HG02938 (cell line): ENCODE data around the gene PCSK9.

Experiments
- ATAC-seq: cut with Tn5 transposase; IDR thresholded peaks from one replicate; pipeline ENCODE4 v1.9.1; 2021; ENCODE audit warnings: mild to moderate bottlenecking, moderate library complexity; ENCODE audit not compliant: unreplicated experiment

PCSK9 gene

GRCh38 chr1:55043011-55043410 is 3.7 kb downstream of the PCSK9 start:
- no peak for ATAC-seq

DNA sequence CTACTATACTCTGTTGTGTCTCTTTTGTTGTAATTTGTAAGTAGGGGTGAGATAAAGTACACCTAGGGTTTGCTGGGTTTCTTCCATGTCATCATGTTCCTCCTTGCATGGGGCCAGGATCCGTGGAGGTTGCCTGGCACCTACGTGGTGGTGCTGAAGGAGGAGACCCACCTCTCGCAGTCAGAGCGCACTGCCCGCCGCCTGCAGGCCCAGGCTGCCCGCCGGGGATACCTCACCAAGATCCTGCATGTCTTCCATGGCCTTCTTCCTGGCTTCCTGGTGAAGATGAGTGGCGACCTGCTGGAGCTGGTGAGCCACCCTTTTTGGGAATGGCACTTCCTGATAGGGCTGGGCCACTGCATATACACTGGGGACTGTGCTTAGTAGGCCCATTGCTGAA is 4.4 kb downstream of the PCSK9 start:
- ATAC-seq = no peak

- ATAC-seq = no peak
Observed at GRCh38 chr1:55044617-55045397, 5.5 kb downstream of the PCSK9 start.

- ATAC-seq = no peak
Observed at GRCh38 chr1:55045430-55045829, 6.1 kb downstream of the PCSK9 start.

GRCh38 chr1:55046871-55047270 is 7.5 kb downstream of the PCSK9 start:
- ATAC-seq = no peak

GRCh38 chr1:55047611-55048010 is 8.3 kb downstream of the PCSK9 start:
- no peak for ATAC-seq

DNA sequence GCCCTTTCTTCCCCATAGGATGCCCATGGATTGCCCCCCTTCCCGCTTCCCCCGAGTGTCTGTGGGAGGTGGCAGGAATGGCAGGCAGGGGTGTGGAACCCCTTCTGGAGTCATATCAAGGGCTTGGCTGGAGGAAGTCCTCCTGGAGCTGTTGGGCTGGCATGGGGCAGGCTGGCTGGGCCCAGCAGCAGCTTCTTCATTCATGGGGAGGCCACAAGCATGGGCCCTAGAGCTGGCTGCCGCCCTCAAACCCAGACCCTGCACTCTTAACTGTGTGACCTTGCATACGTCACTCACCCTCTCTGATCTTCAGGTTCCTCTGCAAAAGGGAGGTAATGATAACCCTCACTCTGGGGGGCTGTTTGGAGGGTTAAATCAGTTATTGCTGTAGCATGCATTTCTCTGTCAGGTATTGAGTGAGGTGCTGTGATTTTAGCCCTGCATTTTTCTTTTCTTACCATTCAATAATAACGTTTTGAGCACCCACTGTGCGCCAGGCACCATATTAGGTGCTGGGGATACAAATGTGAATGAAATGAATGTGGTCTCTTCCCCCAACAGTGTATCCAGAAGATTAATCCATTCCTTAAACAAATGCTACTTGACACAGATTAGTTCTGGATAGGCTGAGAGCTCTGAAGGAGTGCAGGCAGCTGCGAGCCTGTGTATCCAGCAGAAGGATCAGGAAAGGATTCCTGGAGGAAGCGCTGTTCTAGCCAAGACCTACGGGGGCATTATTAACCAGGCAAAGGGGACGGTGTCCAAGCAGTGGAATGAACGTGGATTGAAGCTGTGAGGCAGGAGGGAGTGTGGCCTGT is 9.3 kb downstream of the PCSK9 start:
- ATAC-seq = no peak

DNA sequence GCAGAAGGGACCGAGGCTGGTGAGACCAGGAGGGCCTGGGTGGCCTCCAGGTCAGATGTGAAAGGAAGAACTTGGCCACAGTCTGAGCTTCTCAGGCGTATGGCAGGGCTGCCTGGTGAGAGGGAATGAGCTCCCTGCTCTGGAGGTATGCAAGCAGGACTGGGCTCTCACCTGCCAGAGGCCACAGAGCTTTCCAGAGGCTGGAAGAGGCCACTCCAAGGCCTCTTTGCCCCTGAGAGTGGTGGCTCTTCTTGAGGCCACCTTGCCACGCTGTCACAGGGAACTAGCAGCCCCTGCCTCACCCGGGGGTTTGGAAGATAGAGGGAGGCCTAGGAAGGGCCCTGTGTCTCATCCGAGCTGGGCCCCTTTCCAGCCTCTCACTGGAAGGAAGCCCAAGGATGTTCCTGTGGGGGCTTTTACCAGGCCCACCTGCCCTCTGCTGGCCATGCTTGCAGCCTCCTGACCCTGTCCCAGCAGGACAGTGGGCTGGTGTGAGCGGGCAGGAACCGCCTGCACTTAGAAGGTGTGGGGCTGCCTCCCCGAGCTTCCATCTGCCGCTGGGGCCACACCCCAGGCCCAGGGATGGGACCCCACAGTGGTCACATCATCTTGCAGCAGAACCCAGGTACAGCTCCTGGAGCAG is 10.0 kb downstream of the PCSK9 start:
- ATAC-seq = no peak

DNA sequence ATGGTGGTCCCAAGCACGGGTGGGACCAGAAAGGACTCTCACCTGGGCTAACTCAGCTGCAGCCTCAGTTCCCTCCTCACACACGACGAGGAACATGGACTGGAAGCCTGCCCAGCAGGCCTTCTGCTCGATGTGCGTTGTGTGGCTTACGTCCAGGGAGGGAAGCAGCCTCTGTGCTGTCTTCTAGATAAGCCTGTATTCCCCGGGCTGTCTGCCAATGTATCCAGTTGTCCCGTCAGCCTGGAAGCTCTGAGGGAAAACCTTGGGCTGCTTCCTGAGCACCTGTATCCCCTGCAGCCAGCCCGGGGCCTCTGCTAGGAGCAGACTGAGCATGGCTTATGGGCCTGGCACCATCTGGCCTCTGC is 10.5 kb downstream of the PCSK9 start:
- ATAC-seq = no peak

DNA sequence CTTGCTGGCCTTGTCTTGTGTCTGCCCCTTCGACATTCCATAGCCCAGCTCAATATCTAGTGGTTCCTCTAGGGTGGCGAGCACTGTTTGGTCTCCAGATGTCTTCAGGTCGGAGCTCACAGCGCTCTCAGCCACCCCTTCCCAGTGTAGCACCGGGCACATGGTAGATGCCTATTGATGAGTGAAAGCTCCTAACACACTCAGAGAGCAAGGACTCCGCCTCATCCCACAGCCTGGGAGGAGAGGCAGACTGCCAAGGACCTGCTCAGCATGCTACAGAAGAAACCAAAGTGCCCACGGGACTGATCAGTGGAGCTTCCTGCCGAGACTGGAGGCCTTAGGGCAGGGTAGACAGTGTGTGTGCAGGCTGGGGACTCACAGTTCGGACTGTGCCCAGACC is 10.9 kb downstream of the PCSK9 start:
- no peak for ATAC-seq

GRCh38 chr1:55051169-55051568 is 11.8 kb downstream of the PCSK9 start:
- ATAC-seq = no peak

DNA sequence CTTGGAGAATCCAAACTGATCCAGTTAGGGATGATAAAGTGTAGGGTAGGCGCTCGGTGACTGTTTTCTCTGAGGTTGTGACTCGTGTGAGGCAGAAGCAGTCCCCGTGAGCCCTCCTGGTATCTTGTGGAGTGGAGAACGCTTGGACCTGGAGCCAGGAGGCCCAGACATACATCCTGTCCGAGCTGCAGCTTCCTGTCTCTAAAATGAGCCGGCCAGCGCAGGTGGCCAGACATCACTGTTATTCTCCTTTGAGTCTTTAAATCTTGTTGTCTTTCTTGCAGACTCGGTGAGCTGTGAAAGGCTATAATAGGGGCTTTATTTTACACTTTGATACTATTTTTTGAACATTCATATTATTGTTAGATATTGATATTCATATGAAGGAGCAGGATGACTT is 12.3 kb downstream of the PCSK9 start:
- ATAC-seq = no peak

DNA sequence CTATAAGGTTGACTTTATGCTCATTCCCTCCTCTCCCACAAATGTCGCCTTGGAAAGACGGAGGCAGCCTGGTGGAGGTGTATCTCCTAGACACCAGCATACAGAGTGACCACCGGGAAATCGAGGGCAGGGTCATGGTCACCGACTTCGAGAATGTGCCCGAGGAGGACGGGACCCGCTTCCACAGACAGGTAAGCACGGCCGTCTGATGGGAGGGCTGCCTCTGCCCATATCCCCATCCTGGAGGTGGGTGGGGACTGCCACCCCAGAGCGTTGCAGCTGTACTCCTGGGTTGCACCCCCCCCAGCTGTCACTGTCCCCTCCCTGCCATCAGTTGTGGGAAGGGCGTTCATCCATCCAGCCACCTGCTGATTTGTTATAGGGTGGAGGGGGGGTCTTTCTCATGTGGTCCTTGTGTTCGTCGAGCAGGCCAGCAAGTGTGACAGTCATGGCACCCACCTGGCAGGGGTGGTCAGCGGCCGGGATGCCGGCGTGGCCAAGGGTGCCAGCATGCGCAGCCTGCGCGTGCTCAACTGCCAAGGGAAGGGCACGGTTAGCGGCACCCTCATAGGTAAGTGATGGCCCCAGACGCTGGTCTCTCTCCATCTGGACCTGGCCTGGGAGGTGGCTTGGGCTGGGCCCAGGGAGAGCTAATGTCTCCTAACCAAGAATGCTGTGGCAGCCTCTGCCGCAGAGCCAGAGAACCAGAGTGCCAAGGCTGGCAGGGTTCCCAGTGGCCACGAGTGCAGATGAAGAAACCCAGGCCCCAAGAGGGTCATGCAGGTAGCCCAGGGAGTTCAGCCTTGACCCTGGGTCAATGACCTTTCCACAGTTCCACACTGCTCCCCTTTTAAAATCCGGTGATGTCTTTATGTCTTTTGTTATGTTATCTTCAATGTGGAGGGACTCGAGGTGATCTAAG is 13.1 kb downstream of the PCSK9 start:
- ATAC-seq = no peak

DNA sequence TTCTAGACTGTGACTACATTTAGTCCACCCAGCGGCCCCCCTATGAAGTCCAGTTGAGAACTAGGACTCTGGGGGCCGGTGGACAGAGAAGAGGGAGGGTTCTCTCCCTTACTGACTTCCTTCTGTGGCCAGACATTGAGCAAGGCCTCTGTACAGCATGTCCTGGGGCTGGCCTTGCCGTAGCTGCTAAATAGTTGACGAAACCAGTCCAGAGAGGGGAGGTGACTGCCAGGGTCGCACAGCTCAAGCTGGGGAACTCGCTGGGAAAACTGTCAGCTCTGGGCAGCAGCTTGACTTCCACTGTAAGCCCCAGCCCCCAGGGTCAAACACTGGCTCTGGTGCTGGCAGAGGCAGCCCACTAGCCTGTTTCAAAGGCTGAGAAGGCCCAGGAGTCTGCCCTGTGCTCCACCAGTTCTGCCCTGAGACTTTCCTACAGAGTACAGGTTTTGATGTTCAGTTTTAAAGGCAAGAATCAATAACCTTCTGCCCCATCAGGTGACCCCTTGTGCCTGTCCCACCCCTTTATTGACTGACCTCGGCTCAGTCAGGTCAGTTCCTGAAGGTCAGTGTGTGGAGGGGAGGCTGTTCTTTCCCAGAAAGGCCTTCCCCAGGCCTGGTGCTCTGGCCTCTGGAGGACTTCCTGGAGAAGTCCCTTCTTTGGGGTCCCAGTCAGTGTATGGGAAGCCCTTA is 14.1 kb downstream of the PCSK9 start:
- ATAC-seq = no peak

DNA sequence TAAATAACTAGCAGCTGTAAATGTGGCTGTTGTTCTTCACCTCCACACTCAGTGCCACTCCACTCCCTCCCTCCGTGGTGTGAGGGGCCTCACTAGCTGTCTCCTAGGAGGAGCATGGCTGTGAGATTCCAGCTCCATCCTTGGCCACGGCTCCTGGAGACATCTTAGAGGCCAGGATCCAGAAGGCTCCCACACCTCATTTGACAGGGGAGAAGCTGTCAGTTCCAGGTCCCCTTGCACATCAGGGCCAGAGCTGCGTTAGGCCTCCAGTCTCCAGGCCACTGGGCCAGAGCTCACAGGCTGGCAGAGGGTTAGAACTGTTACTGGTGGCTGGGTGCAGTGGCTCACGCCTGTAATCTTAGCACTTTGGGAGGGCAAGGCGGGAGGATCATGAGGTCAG is 15.0 kb downstream of the PCSK9 start:
- no peak for ATAC-seq

- ATAC-seq = no peak
Observed at GRCh38 chr1:55055084-55055882, 15.9 kb downstream of the PCSK9 start.

DNA sequence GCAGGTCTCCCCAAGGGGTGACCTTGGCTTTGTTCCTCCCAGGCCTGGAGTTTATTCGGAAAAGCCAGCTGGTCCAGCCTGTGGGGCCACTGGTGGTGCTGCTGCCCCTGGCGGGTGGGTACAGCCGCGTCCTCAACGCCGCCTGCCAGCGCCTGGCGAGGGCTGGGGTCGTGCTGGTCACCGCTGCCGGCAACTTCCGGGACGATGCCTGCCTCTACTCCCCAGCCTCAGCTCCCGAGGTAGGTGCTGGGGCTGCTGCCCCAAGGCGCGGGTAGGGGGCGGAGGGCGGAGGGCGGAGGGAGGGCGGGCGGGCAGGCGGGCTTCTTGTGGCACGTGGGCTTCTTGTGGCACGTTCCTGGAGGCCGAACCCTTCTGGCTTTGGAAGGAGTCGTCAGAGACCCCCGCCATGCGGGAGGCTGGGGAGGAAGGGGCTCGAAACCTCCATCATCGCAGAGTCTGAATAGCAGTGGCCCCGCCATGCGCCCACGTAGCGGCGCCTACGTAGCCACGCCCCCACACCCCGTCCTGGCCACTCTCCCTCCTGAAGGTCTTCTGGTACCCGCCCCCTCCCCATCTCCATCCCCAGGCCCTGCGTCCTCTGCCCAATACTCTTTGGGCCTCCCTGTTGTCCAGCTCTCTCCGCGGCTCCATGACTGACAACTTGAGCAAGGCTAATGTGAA is 16.7 kb downstream of the PCSK9 start:
- no peak for ATAC-seq

DNA sequence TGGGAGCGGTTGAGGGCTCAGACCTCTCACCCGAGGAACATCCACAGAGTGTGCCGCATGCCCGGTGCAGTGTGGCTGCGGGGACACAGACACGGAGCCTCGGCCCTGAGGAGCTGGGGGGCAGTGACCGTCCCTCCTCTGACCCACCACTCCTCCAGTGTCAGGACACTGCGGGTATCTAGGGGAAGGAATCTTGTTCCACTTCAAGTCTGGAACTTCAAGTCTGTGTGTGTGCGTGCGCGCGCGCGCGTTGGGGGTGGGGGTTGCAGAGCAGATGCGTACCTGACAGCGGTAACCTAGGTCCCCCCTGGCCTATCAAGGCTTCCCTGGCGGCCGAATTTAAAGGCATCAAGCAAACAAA is 17.3 kb downstream of the PCSK9 start:
- no peak for ATAC-seq
